Measurements from ENCODE around the gene AGMAT.
A peak's percentile ranks its signal among the peaks of the same experiment; 100 is the strongest.

The AGMAT gene

DNA sequence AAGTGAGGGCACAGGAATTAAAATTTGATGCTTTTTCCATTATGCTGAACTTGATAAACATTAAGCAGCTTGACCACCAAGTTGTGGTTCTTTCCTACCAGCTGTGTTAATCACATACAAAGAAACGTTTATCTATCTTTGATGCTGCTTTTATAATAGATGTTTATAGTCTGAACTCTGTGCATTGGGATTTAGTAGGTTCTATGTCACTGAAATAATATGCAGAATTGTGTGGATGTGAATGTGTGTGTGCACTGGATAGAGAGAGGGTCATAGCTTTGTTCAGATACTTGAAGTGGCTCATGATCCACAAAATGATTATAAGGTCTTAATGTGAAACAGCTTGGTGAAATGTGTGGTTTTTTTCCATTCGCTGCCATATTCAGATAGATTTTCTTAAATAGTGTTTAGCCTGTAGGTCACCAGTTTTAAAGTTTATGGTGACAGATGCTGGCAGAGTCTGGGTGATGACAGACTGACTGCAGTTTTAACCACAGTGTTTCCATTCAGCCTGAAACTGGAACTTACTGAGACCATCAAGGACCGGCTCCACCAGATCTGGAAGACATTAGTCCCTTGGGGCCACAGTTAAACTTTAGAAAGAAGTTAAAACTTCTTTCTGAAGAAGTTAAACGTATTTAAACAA, 42.6 kb upstream of the AGMAT start:
- no peaks in the 10 kb centered on the region for H3K27me3 ChIP-seq (replicated peaks; ENCODE audit: insufficient read depth, low read length)
- H3K36me3 ChIP-seq (replicated peaks; ENCODE audit: insufficient read depth, low read length) = peaks cover 7% of the 10 kb centered on the region; the same call in 1 of the 2 replicates
- peaks cover 22% of the 10 kb centered on the region for H4K20me1 ChIP-seq (ENCODE audit: insufficient read depth, low read length)
- peaks cover 16% of the 10 kb centered on the region for H3K4me1 ChIP-seq (ENCODE audit: low read length)
- DNase-seq = peak; percentile 34
- TF ChIP-seq, protein P1, sequence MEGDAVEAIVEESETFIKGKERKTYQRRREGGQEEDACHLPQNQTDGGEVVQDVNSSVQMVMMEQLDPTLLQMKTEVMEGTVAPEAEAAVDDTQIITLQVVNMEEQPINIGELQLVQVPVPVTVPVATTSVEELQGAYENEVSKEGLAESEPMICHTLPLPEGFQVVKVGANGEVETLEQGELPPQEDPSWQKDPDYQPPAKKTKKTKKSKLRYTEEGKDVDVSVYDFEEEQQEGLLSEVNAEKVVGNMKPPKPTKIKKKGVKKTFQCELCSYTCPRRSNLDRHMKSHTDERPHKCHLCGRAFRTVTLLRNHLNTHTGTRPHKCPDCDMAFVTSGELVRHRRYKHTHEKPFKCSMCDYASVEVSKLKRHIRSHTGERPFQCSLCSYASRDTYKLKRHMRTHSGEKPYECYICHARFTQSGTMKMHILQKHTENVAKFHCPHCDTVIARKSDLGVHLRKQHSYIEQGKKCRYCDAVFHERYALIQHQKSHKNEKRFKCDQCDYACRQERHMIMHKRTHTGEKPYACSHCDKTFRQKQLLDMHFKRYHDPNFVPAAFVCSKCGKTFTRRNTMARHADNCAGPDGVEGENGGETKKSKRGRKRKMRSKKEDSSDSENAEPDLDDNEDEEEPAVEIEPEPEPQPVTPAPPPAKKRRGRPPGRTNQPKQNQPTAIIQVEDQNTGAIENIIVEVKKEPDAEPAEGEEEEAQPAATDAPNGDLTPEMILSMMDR (IDR thresholded peaks at IDR 0.05; ENCODE audit: low read length) = no peak
- TF ChIP-seq EZH2phosphoT487 (IDR thresholded peaks at IDR 0.05; ENCODE audit: low read length) = no peak
- TF ChIP-seq EZH2 (optimal IDR thresholded peaks at IDR 0.05; ENCODE audit: low read depth, low read length) = no peak
- H3K9me3 ChIP-seq (replicated peaks; ENCODE audit: insufficient read depth, low read length) = no peaks in the 10 kb centered on the region
- no peak overlapping the region for H3K4me2 ChIP-seq (ENCODE audit: low read depth, low read length)
- H3K4me3 ChIP-seq (ENCODE audit: low read length) = no peak overlapping the region
- peaks cover 88% of the 10 kb centered on the region for H3K79me2 ChIP-seq (ENCODE audit: low read length)
- no peaks in the 10 kb centered on the region for H3F3A ChIP-seq (ENCODE audit: insufficient read depth, low read length)
- H2AFZ ChIP-seq (ENCODE audit: low read length) = no peak overlapping the region
- no peak overlapping the region for H3K9ac ChIP-seq (ENCODE audit: low read length)
- peak overlapping the region; percentile 23; the same call in 1 of the 2 replicates for H3K27ac ChIP-seq (ENCODE audit: low read length)
- no peaks in the 10 kb centered on the region for H3K9me2 ChIP-seq (replicated peaks; ENCODE audit: insufficient read depth, low read length)

DNA sequence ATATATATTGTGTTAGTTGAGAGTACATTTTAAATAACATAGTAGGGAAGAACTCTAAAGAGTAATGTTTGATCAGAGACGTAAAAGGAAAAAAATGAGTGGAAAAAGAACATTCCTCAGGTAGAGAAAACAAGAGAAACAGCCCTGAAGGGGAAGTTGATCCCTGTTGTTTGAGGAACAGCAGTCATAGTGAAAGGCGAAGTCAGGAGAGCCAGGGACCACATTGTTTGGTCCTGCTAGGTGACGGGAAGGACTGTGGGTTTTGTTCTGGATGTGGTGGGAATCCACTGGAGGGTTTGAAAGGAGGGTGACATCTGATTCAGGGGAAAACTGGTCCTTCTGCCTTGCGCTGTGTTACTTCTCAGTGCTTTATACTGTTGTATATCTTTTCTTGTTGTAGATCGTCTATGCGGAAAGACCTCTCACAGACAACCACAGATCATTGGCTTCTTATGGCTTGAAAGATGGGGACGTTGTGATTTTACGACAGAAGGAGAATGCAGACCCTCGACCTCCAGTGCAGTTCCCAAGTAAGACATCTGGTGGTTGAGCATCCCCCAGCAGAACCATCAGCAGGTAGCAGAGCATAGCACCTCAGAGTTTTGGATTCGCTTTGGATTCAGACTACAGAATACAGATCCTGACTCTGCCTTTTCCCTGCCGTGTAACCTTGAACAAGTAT, 41.6 kb upstream of the AGMAT start:
- TF ChIP-seq EZH2phosphoT487 (IDR thresholded peaks at IDR 0.05; ENCODE audit: low read length) (no peak), EZH2 (optimal IDR thresholded peaks at IDR 0.05; ENCODE audit: low read depth, low read length) (no peak)
- TF ChIP-seq, protein P1 (IDR thresholded peaks at IDR 0.05; ENCODE audit: low read length) = no peak
- peaks cover 7% of the 10 kb centered on the region; the same call in 1 of the 2 replicates for H3K36me3 ChIP-seq (replicated peaks; ENCODE audit: insufficient read depth, low read length)
- no peak overlapping the region for H3K4me2 ChIP-seq (ENCODE audit: low read depth, low read length)
- H3K4me3 ChIP-seq (ENCODE audit: low read length) = no peak overlapping the region
- H3F3A ChIP-seq (ENCODE audit: insufficient read depth, low read length) = no peaks in the 10 kb centered on the region
- H4K20me1 ChIP-seq (ENCODE audit: insufficient read depth, low read length) = peaks cover 25% of the 10 kb centered on the region
- H3K27me3 ChIP-seq (replicated peaks; ENCODE audit: insufficient read depth, low read length) = no peaks in the 10 kb centered on the region
- H3K27ac ChIP-seq (ENCODE audit: low read length) = no peak overlapping the region
- no peak for DNase-seq
- no peaks in the 10 kb centered on the region for H3K9me3 ChIP-seq (replicated peaks; ENCODE audit: insufficient read depth, low read length)
- H3K9me2 ChIP-seq (replicated peaks; ENCODE audit: insufficient read depth, low read length) = no peaks in the 10 kb centered on the region
- peaks cover 95% of the 10 kb centered on the region for H3K79me2 ChIP-seq (ENCODE audit: low read length)
- H2AFZ ChIP-seq (ENCODE audit: low read length) = no peak overlapping the region
- no peak overlapping the region for H3K9ac ChIP-seq (ENCODE audit: low read length)
- H3K4me1 ChIP-seq (ENCODE audit: low read length) = peaks cover 14% of the 10 kb centered on the region

DNA sequence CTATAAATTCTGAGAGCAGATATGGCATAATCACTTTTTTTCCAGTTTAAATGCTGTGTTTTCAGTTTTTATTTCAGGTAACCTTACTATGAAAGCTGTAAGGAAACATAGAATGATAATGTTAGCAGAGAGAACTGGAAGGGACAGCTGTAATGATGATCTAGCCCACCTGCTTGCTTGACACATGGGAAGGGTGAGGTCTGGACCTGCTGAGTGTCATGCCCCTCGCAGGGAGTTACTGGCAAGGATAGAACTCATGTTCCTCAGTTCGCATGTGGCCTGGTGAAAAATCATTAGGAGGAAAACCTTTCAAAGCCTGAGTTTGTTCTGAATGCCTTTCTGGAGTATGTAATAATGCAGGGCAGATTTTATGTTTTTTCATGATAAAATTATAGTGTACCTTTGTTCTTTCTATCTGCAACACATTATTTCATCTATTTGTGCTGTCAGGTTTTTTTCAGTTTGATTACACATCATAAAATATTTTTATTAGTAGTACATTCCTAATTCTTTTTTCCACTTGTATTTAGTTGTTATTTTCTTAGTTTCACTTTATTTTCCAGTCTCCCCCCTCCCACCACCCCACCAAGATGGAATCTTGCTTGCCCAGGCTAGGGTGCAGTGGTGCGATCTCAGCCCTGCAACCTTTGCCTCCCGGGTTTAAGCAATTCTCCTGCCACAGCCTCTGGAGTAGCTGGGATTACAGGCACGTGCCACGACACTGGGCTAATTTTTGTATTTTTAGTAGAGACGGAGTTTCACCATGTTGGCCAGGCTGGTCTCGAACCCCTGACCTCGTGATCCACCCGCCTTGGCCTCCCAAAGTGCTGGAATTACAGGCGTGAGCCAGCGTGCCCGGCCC, 40.4 kb upstream of the AGMAT start:
- peaks cover 7% of the 10 kb centered on the region; the same call in 1 of the 2 replicates for H3K36me3 ChIP-seq (replicated peaks; ENCODE audit: insufficient read depth, low read length)
- no peaks in the 10 kb centered on the region for H3K9me3 ChIP-seq (replicated peaks; ENCODE audit: insufficient read depth, low read length)
- TF ChIP-seq EZH2phosphoT487 (IDR thresholded peaks at IDR 0.05; ENCODE audit: low read length) (no peak), EZH2 (optimal IDR thresholded peaks at IDR 0.05; ENCODE audit: low read depth, low read length) (no peak)
- TF ChIP-seq, protein P1 (IDR thresholded peaks at IDR 0.05; ENCODE audit: low read length) = no peak
- no peak overlapping the region for H3K4me3 ChIP-seq (ENCODE audit: low read length)
- no peak overlapping the region for H2AFZ ChIP-seq (ENCODE audit: low read length)
- no peak overlapping the region for H3K27ac ChIP-seq (ENCODE audit: low read length)
- H3K9me2 ChIP-seq (replicated peaks; ENCODE audit: insufficient read depth, low read length) = no peaks in the 10 kb centered on the region
- H3F3A ChIP-seq (ENCODE audit: insufficient read depth, low read length) = no peaks in the 10 kb centered on the region
- no peak for DNase-seq
- H4K20me1 ChIP-seq (ENCODE audit: insufficient read depth, low read length) = peaks cover 25% of the 10 kb centered on the region
- no peaks in the 10 kb centered on the region for H3K27me3 ChIP-seq (replicated peaks; ENCODE audit: insufficient read depth, low read length)
- H3K4me1 ChIP-seq (ENCODE audit: low read length) = peaks cover 14% of the 10 kb centered on the region
- H3K9ac ChIP-seq (ENCODE audit: low read length) = no peak overlapping the region
- no peak overlapping the region for H3K4me2 ChIP-seq (ENCODE audit: low read depth, low read length)
- peaks cover 100% of the 10 kb centered on the region for H3K79me2 ChIP-seq (ENCODE audit: low read length)

Measured in MM.1S (cell line).